GM19238 (cell line): ENCODE results near the gene ZNF384.

Experiments used
- DNase-seq: peaks from one replicate; pipeline ENCODE4 v3.0.0; 2011; ENCODE audit warnings: low spot score; ENCODE audit not compliant: insufficient read length

ZNF384 gene

DNA sequence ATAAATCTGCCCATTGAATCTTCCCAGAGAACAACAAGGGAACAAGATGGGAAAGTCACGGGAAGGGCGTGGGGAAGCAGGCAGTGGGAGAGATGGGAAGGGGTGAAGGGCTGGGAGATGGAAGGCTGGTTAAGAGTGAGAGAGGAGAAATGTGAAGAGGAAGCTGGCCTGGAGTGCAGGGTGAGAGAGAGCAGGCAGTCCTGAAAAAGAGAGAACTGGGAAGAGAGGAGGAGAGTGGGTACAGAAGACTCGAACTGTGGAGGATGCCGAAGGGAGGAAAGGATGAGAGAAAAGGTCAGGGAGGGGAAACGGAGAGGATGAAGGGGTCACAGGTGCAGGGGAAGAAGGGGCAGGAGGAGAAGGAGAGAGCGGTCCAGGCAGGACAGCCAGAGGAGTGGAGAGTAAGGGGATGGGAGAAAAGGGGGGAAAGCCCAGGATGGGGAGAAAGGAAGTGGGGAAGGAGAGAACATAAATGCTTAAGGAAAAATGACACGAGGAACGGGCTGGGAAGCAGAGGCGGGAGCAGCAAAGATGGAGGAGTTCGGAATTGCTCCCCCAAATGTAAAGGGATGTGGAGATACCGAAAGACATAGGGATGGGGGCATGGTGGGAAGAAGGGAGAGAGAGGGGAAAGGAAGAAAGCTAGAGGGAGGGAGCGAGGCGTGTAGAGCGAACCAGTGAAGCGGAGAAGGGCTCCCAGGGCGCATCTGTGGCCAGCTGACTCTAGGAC is 10.2 kb upstream of the ZNF384 start:
- no peak for DNase-seq

DNA sequence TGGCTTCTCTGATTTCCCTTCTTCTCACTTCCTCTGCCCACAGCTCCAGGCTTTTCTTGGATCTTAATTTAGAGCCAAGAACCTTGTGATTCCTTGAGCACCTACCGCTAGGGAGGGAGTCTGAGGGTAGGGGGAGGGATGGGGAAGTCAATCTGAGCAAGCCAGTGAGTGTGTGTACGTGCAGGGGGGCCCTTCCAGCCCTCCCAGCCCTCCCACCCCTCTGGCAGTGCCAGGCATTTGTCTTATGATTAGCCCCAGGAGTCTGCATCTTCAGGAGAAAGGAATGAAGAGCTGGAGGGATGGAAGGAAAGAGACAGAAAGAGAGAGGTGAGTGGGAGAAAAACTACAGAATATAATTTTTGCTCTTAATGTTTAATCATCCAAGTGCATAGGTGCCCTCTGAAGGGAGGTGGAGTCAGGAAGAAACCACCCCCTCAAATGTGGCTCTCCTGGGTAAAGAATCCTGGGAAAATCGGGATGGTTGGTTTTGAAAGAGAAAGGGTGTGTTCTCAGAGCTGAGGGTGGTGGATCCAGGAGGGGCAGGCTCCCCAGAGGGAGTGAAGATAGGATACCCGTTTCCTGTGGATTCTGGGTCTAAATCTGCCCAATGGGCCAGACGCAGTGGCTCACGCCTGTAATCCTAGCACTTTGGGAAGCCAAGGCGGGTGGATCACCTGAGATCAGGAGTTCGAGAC is 9.3 kb upstream of the ZNF384 start:
- no peak for DNase-seq

DNA sequence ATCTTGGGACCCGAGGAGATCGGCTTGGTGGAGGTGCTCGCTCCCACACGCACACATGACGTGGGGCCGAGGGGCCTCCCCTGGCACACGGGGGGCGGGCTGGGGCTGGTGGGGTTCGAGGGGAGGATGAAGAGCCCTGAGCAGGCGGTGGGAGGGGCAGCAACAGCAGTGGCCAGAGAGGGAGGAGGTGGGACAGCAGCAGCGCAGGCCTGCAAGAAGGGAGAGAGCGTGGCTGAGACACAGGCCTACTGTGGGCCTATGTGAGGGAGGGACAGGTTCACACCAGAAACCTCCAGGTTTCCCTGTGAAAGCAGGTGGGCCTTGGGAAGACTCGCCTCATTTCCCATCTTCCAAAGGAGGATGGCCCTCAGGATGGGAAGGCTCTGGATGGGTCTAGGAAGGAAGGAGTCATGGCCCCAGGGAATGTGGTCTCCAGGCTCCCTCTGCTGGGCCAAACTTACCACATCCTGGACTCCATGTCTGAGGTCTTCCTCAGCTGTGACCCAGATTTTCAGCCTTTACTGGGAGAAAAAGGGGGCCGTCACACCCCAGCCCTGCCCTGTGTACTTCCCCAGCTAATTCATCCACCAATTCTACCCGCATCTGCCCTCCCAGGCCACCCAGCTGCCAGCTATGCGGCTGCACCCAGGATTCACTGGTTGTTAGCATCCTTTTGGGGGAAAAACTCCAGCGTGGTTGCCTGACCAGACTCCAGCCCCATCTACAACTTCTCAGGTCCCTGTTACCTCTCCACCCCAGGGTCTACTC is 8.6 kb upstream of the ZNF384 start:
- no peak for DNase-seq

DNA sequence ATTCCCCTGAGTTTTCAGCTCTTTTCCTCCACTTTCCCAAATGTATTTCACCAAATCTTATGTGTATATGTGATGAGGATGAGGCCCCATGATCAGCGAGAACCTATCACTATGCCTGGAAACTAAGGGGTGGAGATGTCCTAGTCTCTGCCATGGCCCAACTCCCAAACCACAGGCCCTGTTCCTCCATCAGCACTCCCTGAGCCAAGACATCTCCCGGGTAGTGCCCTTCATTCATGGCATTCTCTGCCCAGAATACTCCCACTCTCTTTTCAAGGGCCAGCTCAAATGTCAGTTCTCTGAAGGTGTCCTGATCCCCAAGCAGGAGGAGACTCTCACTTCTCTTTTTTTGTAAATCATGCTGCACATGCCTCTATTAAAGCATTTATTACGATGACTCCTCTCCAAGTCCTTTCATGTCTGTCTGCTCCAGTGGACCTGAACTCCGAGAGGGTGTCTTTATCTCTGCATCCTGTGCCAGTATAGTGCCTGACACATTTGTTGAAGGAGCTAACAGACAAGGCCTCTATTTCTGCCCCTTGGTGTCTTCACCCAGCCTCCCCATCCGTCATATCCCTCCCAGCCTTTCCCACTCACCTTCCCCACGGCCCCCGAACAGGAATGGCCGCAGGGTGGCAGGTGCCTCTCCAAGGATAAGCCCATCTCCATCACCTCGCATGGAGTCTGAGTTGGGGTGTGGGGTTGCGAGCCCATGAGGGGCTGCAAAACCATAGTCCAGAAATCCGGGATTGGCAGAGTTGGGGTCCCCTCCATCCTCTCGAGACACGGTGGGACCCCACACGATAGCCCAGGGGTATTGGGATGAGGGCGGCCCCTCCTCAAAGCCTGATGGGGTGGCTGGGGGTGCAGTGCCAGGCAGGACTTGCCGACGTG is 7.8 kb upstream of the ZNF384 start:
- DNase-seq: no peak

DNA sequence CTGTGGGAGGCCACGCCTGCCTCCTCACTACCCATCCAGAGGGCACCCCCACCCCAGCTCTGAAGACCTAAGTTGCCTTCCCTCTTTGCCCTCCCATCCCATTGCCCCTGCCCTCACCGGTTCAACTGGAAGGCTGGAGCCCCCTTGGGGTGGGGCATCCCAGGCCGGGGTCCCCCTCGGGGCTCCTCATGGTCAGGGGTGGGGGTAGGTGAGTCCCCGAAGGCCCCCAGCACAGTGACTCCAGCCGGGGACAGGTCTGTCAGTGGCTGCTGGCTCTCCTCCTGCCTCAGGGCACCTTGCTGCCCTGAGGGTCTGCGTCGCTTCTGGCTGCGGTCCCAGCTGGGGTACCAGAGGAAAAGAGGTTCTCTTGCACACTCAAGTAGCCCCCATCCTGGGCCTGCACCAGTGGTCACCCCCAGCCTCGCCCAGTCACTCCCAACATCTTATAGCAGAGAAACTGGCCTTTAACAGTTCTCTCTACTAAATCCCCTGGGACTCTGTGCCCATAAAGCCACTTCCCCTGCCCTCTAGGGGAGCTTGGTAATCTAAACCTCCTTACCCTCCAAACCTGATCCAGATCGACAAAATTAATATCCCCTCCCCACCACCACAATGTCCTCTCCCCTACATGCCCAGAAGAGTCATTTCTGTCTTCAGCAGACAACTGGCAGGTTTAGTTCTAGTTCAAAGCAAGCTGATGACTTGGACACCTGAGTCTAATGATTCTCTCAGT is 6.3 kb upstream of the ZNF384 start:
- DNase-seq: no peak

DNA sequence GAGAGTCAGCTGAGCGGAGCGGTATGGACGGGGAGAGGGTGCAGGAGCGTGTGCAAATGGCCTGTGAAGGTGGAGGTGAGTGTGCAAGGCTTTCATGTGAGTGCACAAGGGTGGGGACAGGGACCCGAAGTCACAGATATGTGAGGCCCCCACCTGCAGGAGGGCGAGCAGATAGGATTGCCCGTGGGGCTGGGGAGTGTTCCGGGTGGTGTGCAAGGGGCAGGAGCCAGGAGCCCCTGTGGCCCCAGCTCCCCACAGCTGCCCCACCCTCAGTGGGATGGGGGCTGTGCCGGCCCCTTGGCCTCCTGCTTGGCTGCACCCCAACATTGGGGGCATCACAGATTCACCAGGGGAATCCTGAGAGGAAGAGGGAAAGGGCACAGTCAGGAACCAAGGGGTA is 5.5 kb upstream of the ZNF384 start:
- DNase-seq: no peak

DNA sequence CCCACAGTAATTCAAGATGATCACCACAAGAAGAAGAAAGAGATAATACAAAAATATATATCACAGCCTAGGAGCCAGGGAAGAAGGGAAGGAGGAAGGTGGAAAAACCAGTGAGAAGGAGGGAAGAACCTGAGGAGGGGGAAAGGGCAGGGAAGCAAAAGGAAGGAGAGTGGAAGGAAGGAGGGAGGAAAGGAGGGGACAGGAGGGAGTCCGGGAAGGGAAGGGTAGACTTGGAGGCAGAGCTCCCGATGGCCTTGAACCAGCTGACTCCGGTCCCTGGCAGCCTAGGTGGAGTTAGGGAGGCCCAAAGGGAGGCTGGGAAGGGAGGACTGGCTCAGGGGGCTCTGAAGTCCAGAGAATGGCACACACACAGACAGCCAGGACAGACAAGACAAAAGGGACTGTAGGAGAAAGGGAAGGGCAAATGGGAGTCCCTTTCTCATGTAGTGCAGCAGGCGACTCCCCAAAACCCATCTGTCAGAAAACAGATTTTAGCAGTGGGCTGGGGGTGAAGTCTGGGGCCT is 4.7 kb upstream of the ZNF384 start:
- no peak for DNase-seq

DNA sequence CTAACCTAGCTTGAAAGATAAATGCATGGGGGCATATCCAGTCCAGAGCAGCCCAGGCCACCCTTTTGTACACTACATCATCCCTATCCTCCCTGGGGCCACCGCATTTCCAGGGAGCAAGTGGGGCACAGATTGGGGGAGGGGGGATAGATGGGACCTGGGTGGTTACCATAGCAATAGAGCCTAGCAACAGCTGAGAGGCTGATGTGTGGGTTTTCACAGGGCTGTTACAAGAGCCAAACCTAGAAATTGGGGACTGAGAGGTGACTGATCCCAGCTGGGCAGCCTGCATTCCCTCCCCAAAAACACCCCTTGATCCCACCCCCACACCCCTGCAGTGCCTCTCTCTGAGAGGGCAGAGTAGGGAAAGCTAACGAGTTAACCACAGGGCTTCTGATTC is 3.7 kb upstream of the ZNF384 start:
- no peak for DNase-seq

DNA sequence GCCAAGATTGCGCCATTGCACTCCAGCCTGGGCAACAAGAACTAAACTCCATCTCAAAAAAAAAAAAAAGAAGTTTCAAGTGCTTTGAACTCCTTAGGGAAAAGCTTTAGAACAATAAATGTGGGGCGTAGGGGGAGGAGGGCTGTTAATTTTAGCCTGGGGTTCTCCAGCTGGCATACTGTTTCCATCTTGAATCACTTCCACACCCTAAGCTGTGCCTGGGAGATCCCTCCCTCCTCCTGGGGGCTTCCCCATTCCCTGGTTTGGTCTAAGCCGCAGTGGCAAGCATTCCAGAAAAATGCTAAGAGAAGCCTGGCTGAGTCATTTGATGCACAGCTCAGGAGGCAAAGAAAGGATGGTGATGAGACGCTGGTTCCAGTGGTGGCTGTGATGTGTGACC is 2.3 kb upstream of the ZNF384 start:
- no peak for DNase-seq

DNA sequence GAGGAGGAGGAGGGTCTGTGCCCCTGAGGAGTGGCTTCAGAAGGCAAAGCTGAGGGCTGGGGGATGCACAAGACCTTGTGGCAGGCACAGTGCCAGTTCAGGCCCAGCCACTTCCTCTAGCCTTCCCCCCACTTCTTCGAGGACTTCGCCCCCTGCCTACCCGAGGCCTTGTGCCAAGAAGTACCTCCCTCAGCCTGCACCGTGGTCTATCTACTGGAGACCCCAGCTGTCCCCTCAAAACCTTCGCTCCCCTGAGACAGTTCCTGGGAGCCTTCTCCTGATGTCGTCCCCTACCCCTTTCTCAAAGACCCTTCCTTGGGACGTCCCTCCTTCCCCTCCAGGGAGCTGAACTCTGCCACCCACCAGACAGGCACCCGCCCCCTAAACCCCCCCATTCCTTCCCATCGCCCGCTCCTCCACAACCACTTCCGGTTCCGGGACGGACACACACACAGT is 604 bp downstream of the ZNF384 start:
- no peak for DNase-seq

DNA sequence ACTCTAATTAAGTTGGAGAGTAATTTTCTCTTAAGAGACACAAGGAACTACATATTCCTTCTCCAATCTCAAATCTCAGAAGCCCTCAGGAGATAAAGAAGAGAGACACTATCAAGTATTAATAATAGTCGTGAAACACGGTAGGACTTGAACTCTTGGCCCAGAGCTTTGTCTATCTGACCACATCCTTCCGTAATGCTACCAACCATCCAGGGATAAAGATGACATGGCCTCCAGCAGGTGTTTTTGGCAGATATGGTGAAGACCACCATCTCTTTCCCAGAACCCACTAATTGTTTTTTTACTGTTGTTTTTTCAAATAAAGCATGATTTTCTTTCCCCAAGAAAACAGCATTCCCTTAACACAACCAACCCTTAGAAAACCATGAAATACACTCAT is 3.4 kb downstream of the ZNF384 start:
- DNase-seq: no peak

DNA sequence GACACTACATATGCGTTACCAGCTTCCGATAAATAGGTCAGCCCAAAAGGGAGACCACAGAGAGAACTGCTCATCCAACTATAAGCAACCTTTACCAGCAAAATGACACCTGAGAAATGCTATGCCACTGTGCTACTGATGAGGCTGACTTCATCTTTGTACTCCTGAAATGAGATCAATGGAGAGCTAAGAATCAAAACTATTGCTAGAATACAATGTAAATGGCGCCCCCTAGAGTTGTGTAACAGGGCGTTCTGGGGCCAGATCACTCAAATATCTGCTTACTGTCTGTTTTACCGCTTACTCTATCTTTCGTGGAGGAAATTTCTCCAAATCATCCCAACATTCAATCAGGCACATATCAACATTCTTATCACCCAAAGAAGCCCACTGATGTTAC is 4.6 kb downstream of the ZNF384 start:
- DNase-seq: no peak

DNA sequence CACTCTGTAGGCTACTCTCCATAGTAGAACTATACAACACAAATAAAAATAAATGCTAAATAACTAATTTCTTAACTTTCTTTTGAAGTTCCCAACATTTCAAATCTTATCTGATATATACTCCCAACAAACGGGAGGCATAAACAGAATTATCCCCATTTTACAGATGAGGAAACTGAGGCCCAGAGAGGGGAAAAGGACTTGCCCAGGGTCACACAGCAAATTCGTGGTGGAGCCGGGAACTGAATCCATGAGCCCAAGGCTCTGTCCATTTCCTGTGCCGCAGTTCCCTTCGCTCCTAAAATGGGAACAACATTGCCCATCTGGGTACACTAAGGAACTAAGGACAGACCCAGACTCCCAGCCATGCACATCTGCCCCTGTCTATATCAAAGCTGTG is 12.2 kb downstream of the ZNF384 start:
- DNase-seq: no peak

DNA sequence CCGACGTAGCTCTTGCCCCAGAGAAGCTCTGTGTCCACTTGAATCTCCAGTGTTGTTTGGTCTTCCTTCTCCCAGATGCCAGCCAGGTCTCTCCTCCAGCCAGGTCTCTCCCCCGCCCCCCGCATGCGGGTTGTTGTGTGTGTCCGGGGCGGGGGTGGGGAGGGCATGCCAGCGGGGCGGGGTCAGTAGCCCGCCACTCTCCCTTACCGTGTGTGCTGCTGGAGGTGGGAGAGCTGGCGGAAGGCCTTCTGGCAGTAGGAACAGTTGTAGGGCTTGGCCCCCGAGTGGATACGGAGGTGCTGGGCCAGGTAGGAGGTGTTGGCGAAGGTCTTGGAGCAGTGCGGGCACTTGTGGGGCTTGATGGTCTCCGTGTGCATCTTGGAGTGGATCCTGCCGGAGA is 17.0 kb downstream of the ZNF384 start:
- DNase-seq: no peak

DNA sequence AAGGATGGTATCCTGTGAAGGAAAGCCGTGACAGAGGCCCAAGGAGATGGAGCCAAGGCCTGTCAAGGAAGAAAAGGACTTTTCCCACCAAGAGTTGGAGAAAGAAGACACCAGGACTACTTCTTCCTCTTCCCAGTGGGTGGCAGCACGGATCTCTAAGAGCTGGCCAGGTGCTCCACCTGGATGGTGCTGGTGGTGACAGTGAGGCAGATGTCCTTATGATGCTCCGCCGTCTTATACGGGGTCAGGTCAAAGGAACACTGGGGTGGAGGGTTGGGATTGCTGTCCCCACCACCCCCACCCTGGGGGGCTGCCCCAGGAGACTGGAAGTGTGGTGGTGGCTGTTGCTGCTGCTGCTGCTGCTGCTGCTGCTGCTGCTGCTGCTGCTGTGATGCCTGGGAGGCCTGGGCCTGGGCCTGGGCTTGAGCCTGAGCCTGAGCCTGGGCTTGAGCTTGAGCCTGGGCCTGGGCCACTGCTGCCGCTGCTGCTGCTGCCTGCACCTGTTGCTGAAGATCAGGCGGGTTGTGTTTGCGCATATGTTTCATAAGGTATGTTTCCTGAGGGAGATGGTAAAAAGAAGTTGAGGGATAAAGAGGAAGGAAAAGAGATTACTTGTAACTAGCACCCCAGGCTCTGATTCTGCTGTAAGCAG is 21.5 kb downstream of the ZNF384 start:
- no peak for DNase-seq

DNA sequence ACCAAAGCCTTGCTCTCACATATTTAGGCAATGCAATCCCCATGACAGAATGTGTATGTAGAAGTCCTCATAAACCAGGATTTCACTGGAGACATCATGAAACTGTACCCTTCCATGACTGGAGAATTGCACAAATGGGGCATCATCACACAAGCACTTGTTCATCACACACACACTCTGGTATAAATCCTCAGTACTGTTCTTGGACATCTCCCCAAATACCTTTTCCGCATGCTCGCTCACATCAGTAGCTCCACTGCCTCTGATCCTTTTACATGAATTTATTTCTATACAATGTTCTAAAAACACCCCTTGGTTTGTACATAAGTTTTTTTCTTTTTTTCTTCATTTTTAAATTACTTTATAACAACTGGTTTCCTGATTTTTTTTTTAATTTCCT is 23.0 kb downstream of the ZNF384 start:
- DNase-seq: no peak

DNA sequence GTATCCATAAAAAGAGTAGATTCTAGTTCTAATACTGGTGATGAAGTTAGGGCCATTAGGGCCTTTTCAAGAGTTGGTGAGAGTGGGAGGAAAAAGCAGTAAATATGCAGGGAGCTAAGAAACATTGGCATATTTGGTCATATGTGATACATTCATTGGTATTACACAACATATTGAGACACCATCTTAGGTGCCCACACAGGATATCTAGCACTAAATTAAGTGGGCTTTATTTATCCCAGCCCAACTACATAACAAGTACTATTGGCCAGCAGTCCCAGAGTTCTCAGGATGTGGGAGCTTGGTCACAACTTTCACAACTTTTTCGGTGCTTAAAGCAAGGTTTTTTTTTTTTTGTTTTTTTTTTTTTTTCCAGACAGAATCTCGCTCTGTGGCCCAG is 24.3 kb downstream of the ZNF384 start:
- no peak for DNase-seq

DNA sequence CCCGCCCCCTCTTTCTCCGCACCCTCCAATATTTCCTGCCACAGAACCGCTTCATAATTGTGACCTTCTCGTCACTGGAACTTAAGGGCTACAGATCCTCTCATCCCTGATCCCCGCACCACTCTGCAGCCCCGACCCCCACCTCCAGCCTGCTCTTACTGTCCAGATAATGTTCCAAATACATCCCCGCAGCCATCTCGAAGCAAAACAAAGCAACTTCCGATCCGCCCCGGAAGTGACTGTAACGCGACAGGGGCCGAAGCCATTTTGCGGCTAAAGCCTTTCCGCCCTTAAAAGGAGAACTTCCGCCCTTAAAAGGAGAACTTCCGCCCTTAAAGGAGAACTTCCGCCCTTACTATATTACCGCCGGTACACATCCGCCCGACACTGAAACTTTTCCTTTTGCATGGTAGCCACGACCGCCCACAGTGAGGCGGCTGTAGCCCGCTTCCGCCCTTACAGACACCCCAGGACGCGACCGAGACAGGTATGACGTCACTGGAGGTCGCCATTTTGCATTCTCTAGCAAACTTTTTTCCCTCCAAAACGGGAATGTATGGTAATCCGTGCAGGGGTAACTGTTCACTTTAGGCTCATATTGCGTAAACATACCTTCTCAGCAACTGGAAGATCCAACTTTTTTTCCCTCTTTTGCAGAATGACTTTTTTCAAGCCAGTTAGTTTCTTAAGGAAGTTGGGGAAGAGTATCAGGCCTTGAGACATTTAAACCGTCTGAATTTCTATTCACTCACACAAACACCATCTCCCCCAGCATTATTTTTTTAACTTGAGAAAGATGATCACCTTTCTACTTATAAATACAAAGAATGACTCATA is 26.1 kb downstream of the ZNF384 start, which contains the start of gene ING4:
ING4 (minus strand) TSS at position 214 of the 837 bp plus-strand sequence; CDS start at position 196, 18 bp downstream.
- peak; percentile 96 for DNase-seq

DNA sequence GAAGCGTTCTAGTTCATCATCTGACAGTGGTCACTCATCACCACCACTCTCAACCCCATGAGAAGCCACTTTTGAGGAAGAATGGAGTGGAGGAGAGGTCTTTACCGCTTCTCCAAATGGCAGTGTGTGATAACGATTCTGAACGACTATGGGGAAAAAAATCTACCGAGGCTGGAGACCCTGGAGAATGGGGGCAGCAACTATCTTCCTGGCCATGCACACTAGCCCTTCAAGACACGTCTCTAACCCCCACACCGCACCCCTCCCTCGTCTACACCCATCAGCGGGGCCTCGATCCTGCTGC is 26.6 kb downstream of the ZNF384 start:
- peak; percentile 59 for DNase-seq
